Body of pancreas (tissue), 2 donors: Measurements from ENCODE around the gene ADGRV1. TPM values are rescaled to one million over a fixed set of nuclear protein-coding genes. Genes with fewer than 3 reads are reported as not detected.

Source experiments
- total RNA-seq, 2 donors: library from RNA; depleted of rRNA; stranded (reverse); fragments of >200 nt; gene quantifications; one replicate each; pipeline ENCODE4 v1.1.0, GENCODE V29; 2016

The ADGRV1 gene
- total RNA-seq, 2 donors from 2014 or later = 19.2 to 21.4 TPM

Other genes with a start within 250 kb of the ADGRV1 start
- gene CETN3, start 149.0 kb upstream of the ADGRV1 start, total RNA-seq = 10 to 100 TPM in 1 of 2 donors, 1 to 10 TPM in 1; 2.6 to 14.3 TPM
- gene MBLAC2, start 84.0 kb upstream of the ADGRV1 start, total RNA-seq = 10 to 100 TPM in 1 of 2 donors, 1 to 10 TPM in 1; 6.0 to 13.8 TPM
- 1 to 10 TPM in 1 of 2 donors, not detected in 1; 1.6 TPM for gene POLR3G, start 83.9 kb upstream of the ADGRV1 start, total RNA-seq
- gene LYSMD3, start 29.2 kb upstream of the ADGRV1 start, total RNA-seq = 10 to 100 TPM in 1 of 2 donors, 1 to 10 TPM in 1; 8.2 to 13.0 TPM